ENCODE data around the gene B3GNT2. TPM values are rescaled to one million over a fixed set of nuclear protein-coding genes. Genes with fewer than 3 reads are reported as not detected.

B3GNT2 gene
- polyA plus RNA-seq, 1 of the 3 experiments (the other 2 are of a cell fraction), result 6.3 TPM

- H3K4me3 ChIP-seq (ENCODE audit: low read depth in 2 of 2, low read length in 1 of 2), result no peak overlapping the region
- H3K4me1 ChIP-seq (ENCODE audit: control insufficient read depth in 1 of 2, insufficient read depth in 2 of 2, low read depth in 1 of 2, low read length in 1 of 2), result no peaks in the 10 kb centered on the region; a peak in 1 of 4 replicates
- TF ChIP-seq CHD2 (IDR thresholded peaks at IDR 0.05; ENCODE audit: low read length, partially characterized antibody), result no peak
- no peak for TF ChIP-seq FOXM1 (IDR thresholded peaks at IDR 0.05; ENCODE audit: low read depth)
- no peak for TF ChIP-seq EP300 (IDR thresholded peaks at IDR 0.05; ENCODE audit: borderline replicate concordance in 1 of 2, low read depth in 1 of 2, low read length in 1 of 2)
- TF ChIP-seq, protein P1, sequence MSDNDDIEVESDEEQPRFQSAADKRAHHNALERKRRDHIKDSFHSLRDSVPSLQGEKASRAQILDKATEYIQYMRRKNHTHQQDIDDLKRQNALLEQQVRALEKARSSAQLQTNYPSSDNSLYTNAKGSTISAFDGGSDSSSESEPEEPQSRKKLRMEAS (IDR thresholded peaks at IDR 0.05; ENCODE audit: low read depth), result no peak
- TF ChIP-seq TAF1 (IDR thresholded peaks at IDR 0.05; ENCODE audit: borderline replicate concordance, low read depth, low read length), result no peak
- no peak for TF ChIP-seq RAD21 (IDR thresholded peaks at IDR 0.05; ENCODE audit: low read length)
- TF ChIP-seq, protein P2, sequence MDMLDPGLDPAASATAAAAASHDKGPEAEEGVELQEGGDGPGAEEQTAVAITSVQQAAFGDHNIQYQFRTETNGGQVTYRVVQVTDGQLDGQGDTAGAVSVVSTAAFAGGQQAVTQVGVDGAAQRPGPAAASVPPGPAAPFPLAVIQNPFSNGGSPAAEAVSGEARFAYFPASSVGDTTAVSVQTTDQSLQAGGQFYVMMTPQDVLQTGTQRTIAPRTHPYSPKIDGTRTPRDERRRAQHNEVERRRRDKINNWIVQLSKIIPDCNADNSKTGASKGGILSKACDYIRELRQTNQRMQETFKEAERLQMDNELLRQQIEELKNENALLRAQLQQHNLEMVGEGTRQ (IDR thresholded peaks at IDR 0.05; ENCODE audit: borderline replicate concordance, low read depth, low read length), result no peak
- no peak for TF ChIP-seq SMC3 (IDR thresholded peaks at IDR 0.05; ENCODE audit: low read depth, low read length)
- TF ChIP-seq NRF1 (IDR thresholded peaks at IDR 0.05; ENCODE audit: low read depth, low read length), result no peak
- no peak for TF ChIP-seq JUND (IDR thresholded peaks at IDR 0.05)
- no peak for TF ChIP-seq CTCF (IDR thresholded peaks at IDR 0.05)
- no peak for TF ChIP-seq RFX5 (IDR thresholded peaks at IDR 0.05; ENCODE audit: low read length)
- TF ChIP-seq PBX3 (IDR thresholded peaks at IDR 0.05), result no peak
- TF ChIP-seq RXRA (IDR thresholded peaks at IDR 0.05; ENCODE audit: borderline replicate concordance, low read depth), result no peak
- H3K36me3 ChIP-seq (replicated peaks in 1 of 2; ENCODE audit: control insufficient read depth in 1 of 2, insufficient read depth in 2 of 2, low read length in 1 of 2), result no peaks in the 10 kb centered on the region
- ChIA-PET POLR2A (no interaction called here), CTCF (interaction anchor here (0.6 to 1.0 kb wide), 3 partner anchors 11 to 464 kb away, joined by 3 to 5 read pairs (median 4); no protein-coding TSS in a partner anchor)
- no peaks in the 10 kb centered on the region for H3K9me3 ChIP-seq
- no peaks in the 10 kb centered on the region for H3K9me2 ChIP-seq
- H3K27ac ChIP-seq (ENCODE audit: low read depth in 2 of 2, low read length in 1 of 2), result no peak overlapping the region
- WGBS (ENCODE audit: low lambda C conversion rate), result 52% methylated on average over 7 of the region's 7 CpGs
- no peaks in the 10 kb centered on the region for H3K79me2 ChIP-seq (ENCODE audit: insufficient read depth)
- no peak for DNase-seq
- H2AFZ ChIP-seq (ENCODE audit: low read depth), result no peak overlapping the region
- no peak overlapping the region for H3K4me2 ChIP-seq
- no peaks in the 10 kb centered on the region for H3K27me3 ChIP-seq (ENCODE audit: insufficient read depth)
- no peaks in the 10 kb centered on the region for H4K20me1 ChIP-seq (ENCODE audit: insufficient read depth)
- no peaks in the 10 kb centered on the region for H3F3A ChIP-seq (replicated peaks; ENCODE audit: insufficient read depth)
- no peak overlapping the region for H3K9ac ChIP-seq
Measured at GRCh38 chr2:62266433-62267038, 70.6 kb downstream of the B3GNT2 start.
